B cell (primary cell): ENCODE data around the gene TAF8. TPM values are rescaled to one million over a fixed set of nuclear protein-coding genes. Genes with fewer than 3 reads are reported as not detected.

Source experiments
- ATAC-seq: fragments of 200-7000 bp; cut with Tn5 transposase; one replicate; pipeline ENCODE4 v1.10.0; 2021; ENCODE audit warnings: low read depth, mild to moderate bottlenecking, moderate number of reproducible peaks, moderate library complexity
- CTCF ChIA-PET: fragments of 350-600 bp; sonication (Branson Sonifier 250); formaldehyde crosslinking; loops from one replicate; lab custom pipeline; 2021; ENCODE audit warnings: antibody characterized with exemption, inconsistent platforms; lab: Charles Lee
- POLR2A ChIA-PET: fragments of 350-600 bp; sonication (Branson Sonifier 250); formaldehyde crosslinking; loops from one replicate; lab custom pipeline; 2021; ENCODE audit warnings: antibody characterized with exemption; lab: Charles Lee
- DNase-seq: peaks from one replicate; pipeline ENCODE4 v3.0.0; 2013
- H2AFZ ChIP-seq: 2 replicates; pipeline ENCODE4 v1.6.1; 2012; ENCODE audit warnings: mild to moderate bottlenecking, low read depth, low read length; ENCODE audit not compliant: insufficient read depth, poor library complexity, severe bottlenecking
- H3K27ac ChIP-seq, 2 donors: 1 replicate in 1 of 2; 2 replicates in 1 of 2; pipeline ENCODE4 v1.5.1; 2012 to 2013; ENCODE audit warnings: low read length in 2 of 2, mild to moderate bottlenecking in 2 of 2, moderate library complexity in 1 of 2
- H3K27me3 ChIP-seq, 4 experiments: fragments of 200-600 bp in 1 of 4; sonication (generic) in 1 of 4; replicated peaks in 1 of 4; 1 replicate in 2 of 4; 2 replicates in 2 of 4; pipeline versions ENCODE4 v1.6.1 to v1.7.0; 2013 to 2016; ENCODE audit warnings: low read length in 3 of 4, mild to moderate bottlenecking in 2 of 4, mixed read lengths in 1 of 4, moderate library complexity in 1 of 4; ENCODE audit not compliant: insufficient read depth in 4 of 4, control insufficient read depth in 3 of 4; ENCODE audit errors: control extremely low read depth in 1 of 4
- H3K36me3 ChIP-seq, 2 experiments: replicated peaks in 1 of 2; 1 replicate in 1 of 2; 2 replicates in 1 of 2; pipeline versions ENCODE4 v1.6.1 to v1.7.1; 2013; ENCODE audit warnings: low read length in 1 of 2; ENCODE audit not compliant: insufficient read depth in 2 of 2, control insufficient read depth in 1 of 2; ENCODE audit errors: control extremely low read depth in 1 of 2, extremely low read depth in 1 of 2
- H3K4me1 ChIP-seq, 2 donors: fragments of 200-600 bp in 1 of 2; sonication (generic) in 1 of 2; 1 replicate in 1 of 2; 2 replicates in 1 of 2; pipeline versions ENCODE4 v1.5.1 to v1.6.1; 2013 to 2017; ENCODE audit warnings: low read length in 2 of 2; ENCODE audit not compliant: control insufficient read depth in 2 of 2, insufficient read depth in 2 of 2
- H3K4me2 ChIP-seq: replicated peaks from 2 replicates; pipeline ENCODE3; 2012; ENCODE audit warnings: mild to moderate bottlenecking, low read depth, low read length; ENCODE audit not compliant: poor library complexity, severe bottlenecking
- H3K4me3 ChIP-seq, 5 experiments: fragments of 200-600 bp in 1 of 5; sonication (generic) in 1 of 5; 1 replicate in 3 of 5; 2 replicates in 2 of 5; pipeline versions ENCODE4 v1.5.1 to v1.7.0; 2011 to 2016; ENCODE audit warnings: low read length in 4 of 5, mild to moderate bottlenecking in 4 of 5, low read depth in 2 of 5, control low read depth in 1 of 5, moderate library complexity in 1 of 5; ENCODE audit not compliant: insufficient read depth in 1 of 5; ENCODE audit errors: control extremely low read depth in 1 of 5, extremely low read depth in 1 of 5
- H3K79me2 ChIP-seq: fragments of 200-600 bp; sonication (generic); one replicate; pipeline ENCODE4 v1.6.0; 2016; ENCODE audit warnings: low read length; ENCODE audit not compliant: control insufficient read depth, insufficient read depth
- H3K9ac ChIP-seq: fragments of 200-600 bp; sonication (generic); 2 replicates; pipeline ENCODE4 v1.6.1; 2017; ENCODE audit warnings: mild to moderate bottlenecking, low read length, moderate library complexity
- H3K9me3 ChIP-seq, 3 donors: one replicate each; pipeline versions ENCODE4 v1.6.1 to v1.7.1; 2013; ENCODE audit warnings: low read length in 2 of 3; ENCODE audit not compliant: control insufficient read depth in 2 of 3, insufficient read depth in 1 of 3; ENCODE audit errors: control extremely low read depth in 1 of 3
- H4K20me1 ChIP-seq: 2 replicates; pipeline ENCODE4 v1.6.0; 2012; ENCODE audit warnings: mild to moderate bottlenecking, low read length; ENCODE audit not compliant: insufficient read depth, control insufficient read depth, poor library complexity, severe bottlenecking
- H3K27ac Mint-ChIP-seq: one replicate; pipeline ENCODE4 v1.8.0; 2021; ENCODE audit warnings: mixed read lengths
- H3K27me3 Mint-ChIP-seq: one replicate; pipeline ENCODE4 v1.8.0; 2021; ENCODE audit warnings: mixed read lengths
- H3K4me1 Mint-ChIP-seq: one replicate; pipeline ENCODE4 v1.8.0; 2021; ENCODE audit warnings: mixed read lengths
- H3K4me3 Mint-ChIP-seq: one replicate; pipeline ENCODE4 v1.8.0; 2021; ENCODE audit warnings: mixed read lengths
- H3K9me3 Mint-ChIP-seq: one replicate; pipeline ENCODE4 v1.8.0; 2022; ENCODE audit warnings: mixed read lengths; ENCODE audit not compliant: insufficient read depth
- EZH2 ChIP-seq: IDR thresholded peaks from 2 replicates; pipeline ENCODE4 v1.6.1; 2012; ENCODE audit warnings: borderline replicate concordance, low read depth, mild to moderate bottlenecking, moderate library complexity, low read length; ENCODE audit not compliant: insufficient read depth, poor library complexity, severe bottlenecking
- WGBS: methylation state at CpG from one replicate; pipeline ENCODE4 v1.1.5; 2013; ENCODE audit warnings: missing lambda C conversion rate; ENCODE audit not compliant: insufficient coverage; 5-methylcytosine and 5-hydroxymethylcytosine counted together
- intact Hi-C: fragments of 100-400 bp; cut with micrococcal nuclease; formaldehyde crosslinking; loops from one replicate; pipeline ENCODE4 v1.10.0; 2022
- polyA plus RNA-seq: library from polyadenylated mRNA; depleted of rRNA; stranded (reverse); fragments of >200 nt; gene quantifications from 2 replicates; pipeline ENCODE4 v1.2.3, GENCODE V29; 2012
- total RNA-seq, 2 donors: library from RNA; stranded (reverse); fragments of 120-200 nt in 1 of 2; gene quantifications; 1 replicate in 1 of 2; 2 replicates in 1 of 2; pipeline versions ENCODE4 v1.2.3 to v1.2.4, GENCODE V29; 2013 to 2022
- TF ChIP-seq, protein P1 (sequence below): fragments of 200-600 bp; IDR thresholded peaks from one replicate; pipeline ENCODE4 v1.8.0; 2022; ENCODE audit warnings: antibody characterized with exemption, mild to moderate bottlenecking

TAF8 gene
- total and polyA plus RNA-seq, 2 donors (not counting 1 experiment from before 2014, with no cell fraction given), result 30.6 to 67.0 TPM

DNA sequence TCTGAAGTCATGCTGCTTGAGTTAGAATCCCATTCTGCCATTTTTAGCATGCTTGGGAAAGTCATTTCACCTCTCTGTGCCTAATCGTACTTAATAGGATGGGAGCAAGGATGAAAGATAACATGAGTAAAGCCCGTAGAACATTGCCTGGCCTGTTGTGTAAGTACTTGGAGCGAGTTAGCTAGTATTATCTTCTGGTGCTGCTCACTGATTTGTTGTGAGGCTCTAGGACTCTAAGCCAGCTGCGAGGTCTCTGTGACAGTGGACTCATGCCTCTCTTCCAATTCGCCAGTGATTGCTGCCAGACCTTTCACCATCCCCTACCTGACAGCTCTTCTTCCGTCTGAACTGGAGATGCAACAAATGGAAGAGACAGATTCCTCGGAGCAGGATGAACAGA is 17.8 kb downstream of the TAF8 start:
- Mint-ChIP-seq H3K27me3 (no peaks in the 10 kb centered on the region), H3K4me1 (no peaks in the 10 kb centered on the region), H3K4me3 (no peak overlapping the region), H3K9me3 (no peaks in the 10 kb centered on the region), H3K27ac (no peak overlapping the region)
- no peak for DNase-seq
- Histone ChIP-seq H3K27ac (no peak overlapping the region), H3K9ac (no peak overlapping the region), H3K4me1 (no peaks in the 10 kb centered on the region), H3K4me2 (no peak overlapping the region), H3K36me3 (peaks cover 7 to 74% of the 10 kb centered on the region in 2 experiments), H3K4me3 (no peak overlapping the region), H4K20me1 (peaks cover 5% of the 10 kb centered on the region), H2AFZ (no peak overlapping the region), H3K79me2 (no peaks in the 10 kb centered on the region), H3K9me3 (no peaks in the 10 kb centered on the region), H3K27me3 (no peaks in the 10 kb centered on the region)
- WGBS, result 99% methylated on average over 7 of the region's 7 CpGs
- CTCF ChIA-PET, result interaction anchor here (0.6 kb wide), 1 partner anchor 67 kb away, joined by 4 read pairs; no protein-coding TSS in a partner anchor
- intact Hi-C loops, result no loop called here
- no peak for ATAC-seq
- POLR2A ChIA-PET, result no interaction called here
- TF ChIP-seq, protein P1, sequence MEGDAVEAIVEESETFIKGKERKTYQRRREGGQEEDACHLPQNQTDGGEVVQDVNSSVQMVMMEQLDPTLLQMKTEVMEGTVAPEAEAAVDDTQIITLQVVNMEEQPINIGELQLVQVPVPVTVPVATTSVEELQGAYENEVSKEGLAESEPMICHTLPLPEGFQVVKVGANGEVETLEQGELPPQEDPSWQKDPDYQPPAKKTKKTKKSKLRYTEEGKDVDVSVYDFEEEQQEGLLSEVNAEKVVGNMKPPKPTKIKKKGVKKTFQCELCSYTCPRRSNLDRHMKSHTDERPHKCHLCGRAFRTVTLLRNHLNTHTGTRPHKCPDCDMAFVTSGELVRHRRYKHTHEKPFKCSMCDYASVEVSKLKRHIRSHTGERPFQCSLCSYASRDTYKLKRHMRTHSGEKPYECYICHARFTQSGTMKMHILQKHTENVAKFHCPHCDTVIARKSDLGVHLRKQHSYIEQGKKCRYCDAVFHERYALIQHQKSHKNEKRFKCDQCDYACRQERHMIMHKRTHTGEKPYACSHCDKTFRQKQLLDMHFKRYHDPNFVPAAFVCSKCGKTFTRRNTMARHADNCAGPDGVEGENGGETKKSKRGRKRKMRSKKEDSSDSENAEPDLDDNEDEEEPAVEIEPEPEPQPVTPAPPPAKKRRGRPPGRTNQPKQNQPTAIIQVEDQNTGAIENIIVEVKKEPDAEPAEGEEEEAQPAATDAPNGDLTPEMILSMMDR, result no peak
- TF ChIP-seq EZH2, result no peak

DNA sequence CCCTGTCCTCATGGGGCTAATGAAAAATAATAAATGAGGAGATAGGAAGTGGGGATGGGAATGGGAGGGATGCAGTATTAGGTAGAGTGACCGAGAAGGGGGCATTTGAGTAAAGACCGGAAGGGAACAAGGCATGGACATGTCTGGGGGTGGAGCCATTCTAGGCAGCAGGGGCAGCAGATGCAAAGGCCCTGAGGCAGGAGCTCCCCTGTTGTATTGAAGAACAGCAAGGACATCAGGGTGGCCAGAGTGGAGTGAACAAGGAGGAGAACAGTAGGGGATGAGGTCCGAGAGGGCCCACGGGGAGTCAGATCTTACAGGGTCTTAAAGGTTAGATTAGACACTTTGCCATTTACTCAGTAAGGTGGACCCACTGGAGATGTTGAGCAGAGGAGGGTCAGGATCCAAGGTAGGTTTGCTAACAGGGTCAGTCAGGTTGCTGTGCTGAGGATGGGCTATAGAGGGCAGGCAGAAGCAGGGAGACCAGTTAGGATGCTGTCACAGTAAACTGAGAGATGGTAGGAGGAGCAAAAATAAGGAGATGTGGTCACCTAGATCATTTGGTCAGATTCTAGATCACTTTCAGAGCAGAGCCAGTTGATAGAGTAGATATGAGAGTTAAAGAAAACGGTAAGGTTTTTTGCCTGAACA is 18.7 kb downstream of the TAF8 start:
- DNase-seq (no peak), ATAC-seq (no peak)
- Histone ChIP-seq H2AFZ (no peak overlapping the region), H3K36me3 (peaks cover 5 to 74% of the 10 kb centered on the region in 2 experiments), H3K79me2 (no peaks in the 10 kb centered on the region), H4K20me1 (no peaks in the 10 kb centered on the region), H3K4me1 (no peaks in the 10 kb centered on the region), H3K4me2 (no peak overlapping the region), H3K4me3 (no peak overlapping the region), H3K9ac (no peak overlapping the region), H3K9me3 (no peaks in the 10 kb centered on the region), H3K27me3 (no peaks in the 10 kb centered on the region), H3K27ac (no peak overlapping the region)
- Mint-ChIP-seq H3K4me1 (no peaks in the 10 kb centered on the region), H3K9me3 (no peaks in the 10 kb centered on the region), H3K4me3 (no peak overlapping the region), H3K27me3 (no peaks in the 10 kb centered on the region), H3K27ac (no peak overlapping the region)
- intact Hi-C loops, result no loop called here
- TF ChIP-seq, protein P1, result no peak
- no peak for TF ChIP-seq EZH2
- POLR2A ChIA-PET, result no interaction called here
- WGBS, result 95% methylated on average over 5 of the region's 5 CpGs
- CTCF ChIA-PET, result no interaction called here
